Iris pigment epithelial cell (primary cell): ENCODE results near the gene PIP4K2B.

Source experiments
- DNase-seq: peaks from one replicate; pipeline ENCODE4 v3.0.0-alpha.2; 2011; ENCODE audit warnings: low read depth

PIP4K2B gene

DNA sequence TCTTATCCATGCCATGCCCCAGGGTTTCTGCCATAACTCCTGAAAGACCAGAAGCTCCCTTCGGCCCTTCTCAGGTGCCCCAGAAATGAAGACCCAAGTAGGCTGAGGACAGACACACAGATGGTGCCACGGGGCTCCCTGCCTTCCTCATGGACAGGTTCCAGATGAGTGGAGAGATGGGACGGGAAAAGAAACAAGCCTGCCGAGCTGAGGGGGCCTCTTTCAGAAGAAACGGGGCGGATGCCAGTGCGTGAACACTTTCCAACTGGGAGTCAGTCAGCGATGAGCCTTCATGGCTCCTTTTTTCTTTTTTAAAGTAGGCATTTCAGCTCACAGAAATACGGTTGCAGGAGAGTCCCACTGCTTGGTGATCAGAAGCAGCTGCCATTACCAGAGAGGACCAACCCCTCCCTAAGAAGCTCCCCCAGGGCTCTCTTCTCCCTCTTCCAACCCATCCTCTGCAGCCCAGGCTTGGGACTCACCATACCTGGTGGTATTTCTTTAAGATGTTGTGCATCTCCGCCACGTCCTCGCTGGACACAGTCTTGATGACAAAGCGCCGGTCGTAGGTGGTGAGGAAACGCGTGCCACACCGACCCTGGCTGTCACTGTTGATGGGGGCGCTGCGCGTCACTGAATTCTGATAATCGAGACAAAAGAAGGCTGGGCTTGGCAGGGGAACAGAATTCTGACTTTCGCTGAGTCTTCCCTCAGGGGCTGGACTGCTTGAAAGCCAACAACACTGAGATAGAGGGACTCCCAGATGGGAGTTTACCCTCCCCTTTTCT, 19.2 kb downstream of the PIP4K2B start:
- DNase-seq, result no peak

GRCh38 chr17:38777641-38778250, 21.6 kb downstream of the PIP4K2B start:
- DNase-seq, result no peak

DNA sequence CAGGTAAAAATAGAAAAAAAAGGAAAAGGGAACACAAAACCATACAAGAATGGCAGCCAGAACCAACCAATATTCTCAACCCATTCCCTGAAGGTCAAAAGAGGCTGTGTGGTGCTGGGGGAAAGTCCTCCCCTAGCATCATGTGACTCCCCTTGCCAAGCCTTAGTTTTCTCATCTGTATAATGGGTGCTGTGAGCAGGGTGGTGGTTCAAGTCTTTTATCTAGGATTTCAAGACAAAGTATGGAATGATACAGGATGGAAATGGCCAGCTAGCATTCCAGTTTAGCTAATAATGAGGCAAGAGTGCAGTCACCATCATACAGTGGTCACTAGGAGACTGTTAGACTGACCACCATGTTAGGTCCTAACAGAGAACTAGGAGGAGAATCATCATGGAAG, 26.1 kb downstream of the PIP4K2B start:
- DNase-seq, result no peak

GRCh38 chr17:38768417-38768816, 30.9 kb downstream of the PIP4K2B start:
- DNase-seq, result no peak

GRCh38 chr17:38766341-38766740, 33.0 kb downstream of the PIP4K2B start:
- no peak for DNase-seq

DNA sequence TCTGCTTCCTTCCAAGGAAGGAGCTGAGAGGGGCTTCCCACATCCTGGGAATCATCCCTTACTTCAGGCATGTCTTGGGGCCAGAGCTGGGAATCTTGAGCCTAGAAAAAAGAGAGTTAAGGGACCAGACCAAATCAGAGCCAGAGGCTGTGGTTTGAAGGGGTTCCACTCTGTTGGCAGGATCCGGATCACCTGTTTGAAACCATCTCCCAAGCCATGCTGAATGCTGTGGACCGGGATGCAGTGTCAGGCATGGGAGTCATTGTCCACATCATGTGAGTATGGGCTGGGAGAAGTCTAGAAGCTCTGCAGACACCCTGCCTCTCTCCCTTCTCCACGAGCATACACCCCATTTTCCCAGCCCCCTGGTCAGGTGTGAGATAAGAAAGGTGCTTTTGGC, 37.1 kb downstream of the PIP4K2B start:
- DNase-seq, result no peak

- DNase-seq, result peak; percentile 42
These were observed 37.7 kb downstream of the PIP4K2B start for GRCh38 chr17:38761612-38762011.

- no peak for DNase-seq
These were observed 46.3 kb downstream of the PIP4K2B start for GRCh38 chr17:38753071-38753506.

DNA sequence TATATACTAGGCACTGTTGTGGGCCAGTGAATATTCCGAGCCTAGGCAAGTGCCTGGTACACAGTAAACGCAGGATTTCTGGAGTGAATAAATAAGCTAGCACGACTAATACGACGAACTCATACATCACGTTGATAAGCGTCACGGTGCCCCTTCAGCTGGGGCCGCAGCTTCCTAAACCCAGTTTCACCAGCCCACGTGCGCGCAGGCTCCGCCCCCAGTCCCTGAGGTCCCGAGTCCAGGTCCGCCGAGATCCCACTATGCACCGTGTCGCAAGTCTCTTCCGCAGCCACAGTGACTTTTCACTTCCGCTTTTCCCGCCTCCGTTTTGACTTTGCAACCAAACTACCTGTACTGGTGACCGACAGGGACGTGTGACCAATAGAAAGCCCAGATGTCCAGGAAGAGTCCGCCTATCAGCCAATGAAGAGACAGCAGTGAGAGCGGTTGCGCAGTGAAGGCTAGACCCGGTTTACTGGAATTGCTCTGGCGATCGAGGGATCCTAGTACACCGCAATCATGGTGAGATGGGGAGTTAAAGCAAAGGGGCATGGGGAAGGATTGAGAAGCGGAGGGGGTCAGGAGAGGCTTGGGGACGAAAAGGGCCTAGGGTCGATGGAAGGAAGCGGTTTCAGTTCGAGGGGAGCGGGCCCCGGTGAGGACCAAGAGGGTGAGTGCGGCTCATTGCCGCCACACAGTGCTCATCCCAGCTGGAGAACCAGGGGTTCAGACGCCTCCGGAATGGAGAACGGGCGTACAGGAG, 46.9 kb downstream of the PIP4K2B start, which contains the start of gene PSMB3:
Gene PSMB3 (plus strand): TSS at position 434 of the 763 bp plus-strand sequence. CDS start 86 bp downstream, at position 520.
- peak; percentile 99 for DNase-seq

- DNase-seq, result peak; percentile 71
These were observed 47.5 kb downstream of the PIP4K2B start for GRCh38 chr17:38751808-38752307.

GRCh38 chr17:38751144-38751807, 48.1 kb downstream of the PIP4K2B start:
- no peak for DNase-seq

DNA sequence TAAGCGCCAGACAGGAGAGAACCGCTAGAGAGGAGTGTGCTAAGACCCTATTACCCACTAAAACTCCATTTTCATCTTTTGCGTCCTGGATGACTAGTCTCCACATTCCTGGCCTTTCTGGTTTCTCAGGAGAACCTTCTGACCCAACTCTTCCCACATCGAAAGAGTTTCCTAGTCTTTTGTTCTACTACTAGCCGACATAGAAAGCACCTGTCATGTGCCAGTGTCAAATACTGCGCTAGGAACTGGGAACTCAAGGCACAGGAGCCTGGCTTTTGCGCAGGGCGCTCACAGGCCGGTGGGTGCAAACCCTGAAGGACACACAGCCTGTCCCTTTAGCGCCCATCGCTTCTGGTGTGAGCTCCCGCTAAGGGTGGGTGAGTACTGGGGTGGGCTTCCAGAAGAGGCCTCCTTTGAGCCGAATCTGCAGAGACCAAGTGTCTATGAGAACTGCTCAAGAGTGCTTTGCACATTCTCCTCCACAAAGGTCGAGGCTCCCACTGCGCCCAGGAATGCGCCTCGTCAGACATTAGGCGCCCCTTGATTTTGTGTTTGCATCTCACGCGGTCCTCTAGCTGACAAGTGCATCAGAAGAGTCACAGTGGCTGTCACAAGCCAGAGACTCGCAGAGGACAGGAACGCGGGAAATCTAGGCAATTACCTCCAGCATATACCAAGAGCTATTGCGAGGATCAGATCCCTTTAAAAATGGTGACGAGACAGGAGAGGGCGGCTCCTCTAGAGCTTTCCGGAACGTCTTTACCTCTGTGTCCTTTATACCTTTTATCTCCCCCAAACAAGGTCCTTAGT, 48.8 kb downstream of the PIP4K2B start:
- DNase-seq, result peak; percentile 31

DNA sequence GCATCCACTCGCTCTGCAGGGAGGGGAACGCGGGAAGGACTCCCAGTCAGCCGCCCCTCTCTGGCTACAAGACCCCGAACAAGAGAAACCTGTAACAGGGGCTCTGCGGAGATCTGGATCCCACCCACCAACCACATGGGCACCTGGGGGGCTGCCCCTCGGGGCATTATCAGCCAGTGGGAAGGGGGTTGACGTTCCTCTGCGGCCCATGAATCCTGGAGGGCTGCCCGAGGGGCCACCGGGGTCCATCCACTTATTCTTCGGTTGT, 49.4 kb downstream of the PIP4K2B start:
- DNase-seq, result no peak

GRCh38 chr17:38749223-38750043, 49.9 kb downstream of the PIP4K2B start:
- DNase-seq, result peak; percentile 63

GRCh38 chr17:38748892-38749222, 50.5 kb downstream of the PIP4K2B start:
- DNase-seq, result no peak

DNA sequence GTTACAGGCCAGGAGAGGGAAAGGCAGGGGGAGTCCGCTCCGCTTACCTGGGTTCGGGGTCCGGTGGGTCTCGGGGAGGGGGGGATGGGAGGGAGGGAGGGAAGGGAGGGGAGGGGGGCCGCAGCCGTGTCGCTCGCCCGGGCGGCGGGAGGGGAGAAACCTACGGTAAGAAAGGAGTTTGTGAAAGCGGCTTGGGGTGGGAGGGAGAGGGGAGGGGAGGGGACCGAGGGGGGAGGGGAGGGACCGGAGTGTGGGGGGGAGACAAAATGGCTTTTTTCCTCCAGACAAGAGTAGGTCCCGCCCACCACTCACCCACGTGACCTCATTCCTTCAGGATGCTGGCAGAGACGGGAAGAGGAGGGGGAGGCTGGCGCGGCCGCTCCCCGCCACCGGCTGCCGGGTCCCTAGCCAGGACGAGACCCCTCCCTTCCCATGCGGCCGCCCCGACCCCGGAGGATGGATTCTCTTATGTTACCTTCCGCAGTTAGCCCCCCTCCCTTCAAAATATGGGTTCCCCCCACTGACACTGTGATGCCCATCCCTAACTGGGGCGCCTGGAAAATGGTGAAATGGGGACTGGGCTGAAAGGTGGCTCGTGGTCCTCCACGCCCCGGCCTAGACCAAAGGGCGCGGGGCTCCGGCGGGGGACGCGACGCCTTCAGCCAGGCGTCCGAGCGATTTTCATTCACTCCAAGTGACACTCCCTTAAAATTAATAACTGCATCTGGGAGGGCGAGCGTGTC, 51.0 kb downstream of the PIP4K2B start, which contains the start of gene PCGF2:
Gene PCGF2 (minus strand): TSS at position 188 of the 743 bp plus-strand sequence. CDS start 7,934 bp downstream, outside the sequence.
- DNase-seq, result peak; percentile 77

DNA sequence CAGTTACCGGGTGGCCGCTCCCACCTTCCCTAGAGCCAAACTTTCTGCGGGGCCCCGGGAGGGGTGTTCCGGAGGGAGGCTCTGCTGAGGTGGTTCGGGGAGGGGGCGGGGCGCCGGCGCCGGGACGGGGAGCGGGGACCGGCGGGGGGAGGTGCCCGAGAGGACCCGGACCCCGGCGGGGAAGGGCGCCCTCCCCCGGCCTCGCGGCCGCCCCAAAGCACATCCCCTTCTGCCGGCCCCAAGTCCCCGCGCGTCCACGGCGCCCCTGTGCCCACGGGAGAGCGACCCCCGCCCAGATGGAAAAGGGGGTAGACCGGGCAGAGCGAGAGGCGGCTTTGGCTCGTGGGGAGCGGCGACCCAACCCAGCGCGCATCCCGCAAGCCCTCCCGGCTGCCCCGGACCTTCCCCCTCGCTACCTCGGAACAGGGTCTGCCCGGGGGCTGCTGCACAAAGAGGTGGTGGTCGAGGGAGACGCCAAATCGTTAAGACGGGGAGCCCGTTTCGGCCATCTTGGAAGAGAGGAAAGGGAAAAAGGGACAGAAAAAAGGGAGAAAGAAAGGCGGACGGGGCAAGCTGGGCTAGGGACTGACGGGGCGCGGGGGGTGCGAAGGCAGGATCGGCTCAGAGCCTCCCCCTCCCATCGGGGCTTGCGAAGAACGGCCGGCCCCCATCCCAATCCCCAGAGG, 51.8 kb downstream of the PIP4K2B start:
- no peak for DNase-seq

DNA sequence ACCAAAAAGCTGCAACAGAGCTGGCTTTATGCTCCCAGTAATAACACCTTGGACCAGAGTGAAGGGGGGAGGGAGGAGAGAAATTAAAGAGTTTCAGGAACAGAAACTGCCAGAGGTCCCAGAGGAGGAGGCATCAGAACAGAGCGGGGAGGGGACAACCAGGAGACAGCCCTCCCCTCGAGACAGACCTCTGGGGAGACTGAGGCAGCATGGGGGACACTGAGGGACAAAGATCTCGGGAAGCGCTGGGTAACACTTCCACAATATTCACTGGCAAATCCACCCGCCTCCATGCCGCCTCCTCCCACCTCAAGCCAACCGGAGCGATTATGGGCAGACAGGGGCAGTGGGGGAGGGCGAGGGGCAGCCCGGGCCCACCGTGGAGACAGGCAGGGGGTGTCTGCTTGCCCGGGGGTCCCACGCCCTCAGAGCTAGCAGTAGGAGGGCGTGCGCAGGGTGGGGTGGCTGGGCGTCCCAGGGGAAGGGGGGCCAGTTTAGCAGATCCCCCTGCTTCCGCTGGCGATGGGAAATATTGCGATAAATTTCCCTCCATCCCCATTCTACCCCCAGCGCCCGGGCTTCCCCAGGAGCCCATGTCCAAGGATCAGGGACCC, 52.4 kb downstream of the PIP4K2B start:
- DNase-seq, result no peak
